Uterus (tissue), 2 donors: ENCODE results near the gene SLBP.

ENCODE experiments used
- CTCF ChIP-seq, 4 experiments: fragments of 200-600 bp in 2 of 4; fragments of 450-650 bp in 2 of 4; sonication (generic) in 2 of 4; IDR thresholded peaks; one replicate each; pipeline ENCODE4 v1.5.1; 2016 to 2019; ENCODE audit warnings: antibody characterized with exemption in 4 of 4, mild to moderate bottlenecking in 2 of 4, moderate library complexity in 1 of 4
- POLR2A ChIP-seq, 2 donors: fragments of 450-650 bp; IDR thresholded peaks; one replicate each; pipeline ENCODE4 v1.6.1; 2016; ENCODE audit warnings: antibody characterized with exemption in 2 of 2, mild to moderate bottlenecking in 1 of 2, moderate library complexity in 1 of 2

- TF ChIP-seq CTCF (IDR thresholded peaks at IDR 0.05) (no peak), POLR2A (IDR thresholded peaks at IDR 0.05) (no peak)
Measured at GRCh38 chr4:1756079-1756478, 44.0 kb upstream of the SLBP start.
